Measurements from ENCODE around the gene SPI1. TPM values are rescaled to one million over a fixed set of nuclear protein-coding genes. Genes with fewer than 3 reads are reported as not detected.

Gene SPI1
- total and polyA plus RNA-seq, 2 donors (not counting 1 experiment from before 2014, with no cell fraction given), result 98.3 to 119 TPM

GRCh38 chr11:47413908-47414684 lies 35.7 kb upstream of the SPI1 start:
- Mint-ChIP-seq H3K4me1 (peaks cover 5% of the 10 kb centered on the region), H3K27me3 (no peaks in the 10 kb centered on the region), H3K27ac (no peak overlapping the region), H3K4me3 (no peak overlapping the region), H3K9me3 (ENCODE audit: insufficient read depth) (no peaks in the 10 kb centered on the region)
- Histone ChIP-seq H2AFZ (ENCODE audit: insufficient read depth, low read depth, low read length, poor library complexity, severe bottlenecking) (no peak overlapping the region), H3K79me2 (ENCODE audit: control insufficient read depth, insufficient read depth, low read length) (no peaks in the 10 kb centered on the region), H3K4me1 (ENCODE audit: control insufficient read depth in 2 of 2, insufficient read depth in 2 of 2, low read length in 2 of 2) (peaks cover 0 to 6% of the 10 kb centered on the region in 2 donors), H3K9ac (ENCODE audit: low read length) (no peak overlapping the region), H3K27ac (ENCODE audit: low read length in 2 of 2) (no peak overlapping the region), H3K36me3 (replicated peaks in 1 of 2; ENCODE audit: control extremely low read depth in 1 of 2, control insufficient read depth in 1 of 2, extremely low read depth in 1 of 2, insufficient read depth in 2 of 2, low read length in 1 of 2) (peaks cover 0 to 38% of the 10 kb centered on the region in 2 experiments), H3K27me3 (replicated peaks in 1 of 4; ENCODE audit: control extremely low read depth in 1 of 4, control insufficient read depth in 3 of 4, insufficient read depth in 4 of 4, low read length in 3 of 4) (no peaks in the 10 kb centered on the region), H3K9me3 (ENCODE audit: control extremely low read depth in 1 of 3, control insufficient read depth in 2 of 3, insufficient read depth in 1 of 3, low read length in 2 of 3) (no peaks in the 10 kb centered on the region), H3K4me2 (replicated peaks; ENCODE audit: low read depth, low read length, poor library complexity, severe bottlenecking) (no peak overlapping the region), H3K4me3 (ENCODE audit: control extremely low read depth in 1 of 5, extremely low read depth in 1 of 5, insufficient read depth in 1 of 5, low read depth in 2 of 5, low read length in 4 of 5) (no peak overlapping the region), H4K20me1 (ENCODE audit: control insufficient read depth, insufficient read depth, low read length, poor library complexity, severe bottlenecking) (no peaks in the 10 kb centered on the region)
- CTCF ChIA-PET, result interaction anchor here (0.6 to 19.1 kb wide), 3 partner anchors 42 to 119 kb away, joined by 3 to 345 read pairs (median 7); no protein-coding TSS in a partner anchor
- POLR2A ChIA-PET, result interaction anchor here (0.7 to 1.8 kb wide), 2 partner anchors 13 to 40 kb away, joined by 4 read pairs; no protein-coding TSS in a partner anchor
- DNase-seq, result no peak
- no peak for ATAC-seq (ENCODE audit: low read depth)
- WGBS (ENCODE audit: insufficient coverage), result 97% methylated on average over 11 of the region's 16 CpGs
- no peak for TF ChIP-seq EZH2 (IDR thresholded peaks at IDR 0.05; ENCODE audit: borderline replicate concordance, insufficient read depth, low read depth, low read length, poor library complexity, severe bottlenecking)
- no peak for TF ChIP-seq CTCF (IDR thresholded peaks at IDR 0.05)
- intact Hi-C loops (cut with micrococcal nuclease), result no loop called here

- H3K36me3 ChIP-seq (replicated peaks in 1 of 2; ENCODE audit: control extremely low read depth in 1 of 2, control insufficient read depth in 1 of 2, extremely low read depth in 1 of 2, insufficient read depth in 2 of 2, low read length in 1 of 2), result peaks cover 0 to 31% of the 10 kb centered on the region in 2 experiments
- POLR2A ChIA-PET, result interaction anchor here (1.8 kb wide), 1 partner anchor 14 kb away, joined by 4 read pairs; no protein-coding TSS in a partner anchor
Observed at GRCh38 chr11:47413351-47413750, 35.0 kb upstream of the SPI1 start.

More at GRCh38 chr11:47413351-47413750, 35.0 kb upstream of the SPI1 start:
- 93% methylated on average over 12 of the region's 13 CpGs for WGBS (ENCODE audit: insufficient coverage)
- no peak overlapping the region for H3K27ac ChIP-seq (ENCODE audit: low read length in 2 of 2)
- H3K27me3 ChIP-seq (replicated peaks in 1 of 4; ENCODE audit: control extremely low read depth in 1 of 4, control insufficient read depth in 3 of 4, insufficient read depth in 4 of 4, low read length in 3 of 4), result no peaks in the 10 kb centered on the region
- TF ChIP-seq EZH2 (IDR thresholded peaks at IDR 0.05; ENCODE audit: borderline replicate concordance, insufficient read depth, low read depth, low read length, poor library complexity, severe bottlenecking), result no peak
- no peak for TF ChIP-seq CTCF (IDR thresholded peaks at IDR 0.05)
- no peak overlapping the region for H3K4me2 ChIP-seq (replicated peaks; ENCODE audit: low read depth, low read length, poor library complexity, severe bottlenecking)
- Mint-ChIP-seq H3K9me3 (ENCODE audit: insufficient read depth) (no peaks in the 10 kb centered on the region), H3K27me3 (no peaks in the 10 kb centered on the region), H3K27ac (no peak overlapping the region), H3K4me1 (peaks cover 10% of the 10 kb centered on the region), H3K4me3 (no peak overlapping the region)
- H3K4me1 ChIP-seq (ENCODE audit: control insufficient read depth in 2 of 2, insufficient read depth in 2 of 2, low read length in 2 of 2), result peaks cover 4 to 11% of the 10 kb centered on the region in 2 donors
- CTCF ChIA-PET, result interaction anchor here (1.2 to 19.1 kb wide), 11 partner anchors 35 to 440 kb away, joined by 4 to 345 read pairs (median 13); partner anchors contain the start of genes ACP2, ARFGAP2, DDB2 and SPI1
- H2AFZ ChIP-seq (ENCODE audit: insufficient read depth, low read depth, low read length, poor library complexity, severe bottlenecking), result no peak overlapping the region
- H3K9ac ChIP-seq (ENCODE audit: low read length), result no peak overlapping the region
- no peaks in the 10 kb centered on the region for H4K20me1 ChIP-seq (ENCODE audit: control insufficient read depth, insufficient read depth, low read length, poor library complexity, severe bottlenecking)
- H3K4me3 ChIP-seq (ENCODE audit: control extremely low read depth in 1 of 5, extremely low read depth in 1 of 5, insufficient read depth in 1 of 5, low read depth in 2 of 5, low read length in 4 of 5), result no peak overlapping the region
- no peaks in the 10 kb centered on the region for H3K9me3 ChIP-seq (ENCODE audit: control extremely low read depth in 1 of 3, control insufficient read depth in 2 of 3, insufficient read depth in 1 of 3, low read length in 2 of 3)
- intact Hi-C loops (cut with micrococcal nuclease), result no loop called here
- DNase-seq (peak; percentile 5), ATAC-seq (ENCODE audit: low read depth) (no peak)
- no peaks in the 10 kb centered on the region for H3K79me2 ChIP-seq (ENCODE audit: control insufficient read depth, insufficient read depth, low read length)

Data from B cell (primary cell).